NCI-H2196 (cell line): ENCODE measurements around the gene GGN.
"Not testable (repeated sequence)": the region's sequence is repeated elsewhere in the genome, so short reads cannot be mapped to it uniquely, and the experiment has no call there.

ENCODE experiments used
- DNase-seq: peaks from one replicate; lab custom pipeline; 2025; ENCODE audit not compliant: unreplicated experiment; lab: John Stamatoyannopoulos, UW

GGN gene

DNA sequence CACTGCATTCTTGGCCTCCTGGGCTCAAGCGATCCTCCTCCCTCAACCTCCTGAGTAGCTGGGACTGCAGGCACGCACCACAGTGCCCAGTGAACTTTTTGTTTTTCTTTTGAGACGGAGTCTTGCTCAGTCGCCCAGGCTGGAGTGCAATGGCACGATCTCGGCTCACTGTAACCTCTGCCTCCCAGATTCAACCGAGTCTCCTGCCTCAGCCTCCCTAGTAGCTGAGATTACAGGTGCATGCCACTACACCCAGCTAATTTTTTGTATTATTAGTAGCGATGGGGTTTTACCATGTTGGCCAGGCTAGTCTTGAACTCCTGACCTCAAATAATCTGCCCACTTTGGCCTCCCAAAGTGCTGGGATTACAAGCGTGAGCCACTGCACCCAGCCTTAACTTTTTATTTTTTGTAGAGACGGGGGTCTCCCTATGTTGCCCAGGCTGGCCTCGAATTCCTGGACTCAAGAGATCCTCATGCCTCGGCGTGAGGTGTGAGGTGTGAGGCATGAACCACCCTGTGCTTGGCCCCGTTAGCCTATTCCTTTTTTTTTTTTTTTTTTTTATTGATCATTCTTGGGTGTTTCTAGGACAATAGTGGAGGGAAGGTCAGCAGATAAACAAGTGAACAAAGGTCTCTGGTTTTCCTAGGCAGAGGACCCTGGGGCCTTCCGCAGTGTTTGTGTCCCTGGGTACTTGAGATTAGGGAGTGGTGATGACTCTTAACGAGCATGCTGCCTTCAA lies 24.7 kb downstream of the GGN start:
- not testable (repeated sequence) for DNase-seq

DNA sequence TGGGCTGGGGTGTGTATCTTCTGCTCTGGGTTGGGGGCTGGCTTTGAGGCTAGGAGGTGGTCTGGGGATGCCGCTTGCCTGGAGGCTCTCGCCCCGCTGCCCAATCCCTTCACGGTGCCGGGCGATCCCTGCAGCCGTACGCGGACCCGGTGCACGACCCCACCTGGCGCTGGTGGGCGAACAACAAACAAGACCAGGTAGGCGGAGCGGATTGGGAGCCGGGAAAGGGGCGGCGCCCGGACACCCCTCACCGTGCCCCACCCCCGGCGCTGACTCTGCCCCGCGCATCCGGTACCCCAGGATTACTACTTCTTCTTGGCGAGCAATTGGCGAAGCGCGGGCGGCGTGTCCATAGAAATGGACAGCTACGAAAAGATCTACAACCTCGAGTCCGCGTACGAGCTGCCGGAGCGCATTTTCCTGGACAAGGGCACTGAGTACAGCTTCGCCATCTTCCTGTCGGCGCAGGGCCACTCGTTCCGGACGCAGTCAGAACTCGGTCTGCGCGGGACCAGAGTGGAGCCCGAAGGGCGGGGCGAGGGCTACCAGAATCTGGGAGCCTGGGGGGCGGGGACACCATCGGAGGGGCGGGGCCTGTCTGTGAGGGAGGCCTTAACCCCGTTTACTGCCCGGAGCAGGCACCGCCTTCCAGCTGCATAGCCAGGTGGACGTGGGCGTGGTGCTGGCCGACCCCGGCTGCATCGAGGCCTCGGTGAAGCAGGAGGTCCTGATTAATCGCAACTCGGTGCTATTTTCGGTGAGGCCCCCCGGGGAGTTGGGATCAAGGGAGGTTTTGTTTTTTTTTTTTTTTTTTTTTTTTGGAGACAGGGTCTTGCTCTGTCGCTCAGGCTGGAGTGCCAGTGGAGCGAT lies 25.5 kb downstream of the GGN start:
- peak; percentile 89 for DNase-seq

DNA sequence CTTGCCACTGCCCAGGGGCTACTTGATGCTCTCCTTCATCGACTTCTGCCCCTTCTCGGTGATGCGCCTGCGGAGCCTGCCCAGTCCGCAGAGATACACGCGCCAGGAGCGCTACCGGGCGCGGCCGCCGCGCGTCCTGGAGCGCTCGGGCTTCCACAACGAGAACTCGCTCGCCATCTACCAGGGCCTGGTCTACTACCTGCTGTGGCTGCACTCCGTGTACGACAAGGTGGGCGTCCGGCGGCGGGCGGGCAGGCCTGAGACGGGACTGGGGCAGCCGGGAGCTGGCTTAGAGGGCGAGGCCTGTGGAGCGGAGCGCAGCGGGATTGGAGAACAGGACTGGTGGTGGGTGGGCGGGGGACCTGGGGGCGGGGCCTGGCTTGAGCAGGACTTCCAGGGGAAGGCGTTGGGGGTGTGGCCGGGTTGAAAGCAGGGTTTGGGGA lies 26.2 kb downstream of the GGN start:
- DNase-seq, result peak; percentile 86

DNA sequence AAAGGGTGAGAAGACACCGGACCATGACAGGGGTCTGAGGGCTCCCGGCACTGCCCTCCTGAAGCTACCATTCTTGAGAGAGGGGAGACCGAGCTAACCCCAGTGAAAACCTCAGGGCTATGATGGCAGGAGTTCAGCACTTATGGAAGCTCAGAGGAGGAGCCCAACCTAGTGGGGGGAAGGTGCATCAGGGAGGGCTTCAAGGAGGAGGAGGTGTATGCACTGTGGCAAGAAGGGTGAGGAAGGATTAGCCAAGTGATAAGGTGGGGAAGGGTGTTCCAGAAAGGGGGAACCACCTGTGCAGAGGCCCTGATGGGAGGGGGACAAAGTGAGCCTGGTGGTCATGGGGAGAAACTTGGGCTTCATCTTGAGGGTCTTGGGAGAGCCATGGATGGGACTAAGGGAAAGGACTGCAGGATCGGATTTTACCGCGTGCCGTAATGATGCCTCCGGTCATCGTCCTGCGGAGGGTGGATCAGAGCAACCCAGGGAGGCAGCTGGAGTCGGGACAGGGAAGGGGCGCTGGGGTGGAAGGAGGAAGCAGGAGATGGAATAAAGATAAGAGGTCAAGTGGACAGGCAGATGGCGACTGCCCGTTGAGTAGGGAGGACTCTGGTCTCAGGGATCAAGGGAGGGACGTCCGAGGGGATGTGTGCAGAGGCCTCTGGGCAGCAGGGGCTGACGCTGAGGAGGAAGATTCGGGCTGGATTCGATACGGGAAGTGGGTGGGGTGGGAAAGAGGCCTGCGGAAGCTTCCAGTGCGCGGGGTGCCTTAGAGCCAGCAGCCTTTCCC lies 26.8 kb downstream of the GGN start:
- DNase-seq, result no peak

DNA sequence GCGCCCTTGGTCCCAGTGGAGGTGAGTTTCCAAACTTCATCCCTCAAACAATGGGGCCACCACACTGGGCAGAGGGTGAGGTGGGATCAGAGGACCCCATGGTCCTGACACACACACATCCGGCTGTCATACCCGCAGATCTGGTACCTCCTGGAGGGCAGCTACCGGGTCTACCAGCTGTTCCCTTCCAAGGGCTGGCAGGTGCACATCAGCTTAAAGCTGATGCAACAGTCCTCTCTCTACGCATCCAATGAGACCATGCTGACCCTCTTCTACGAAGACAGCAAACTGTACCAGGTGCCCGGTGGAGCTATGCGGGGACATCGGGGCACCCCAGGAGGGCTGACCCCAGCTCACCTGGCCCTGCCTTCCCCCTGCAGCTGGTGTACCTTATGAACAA lies 27.5 kb downstream of the GGN start:
- DNase-seq, result no peak

DNA sequence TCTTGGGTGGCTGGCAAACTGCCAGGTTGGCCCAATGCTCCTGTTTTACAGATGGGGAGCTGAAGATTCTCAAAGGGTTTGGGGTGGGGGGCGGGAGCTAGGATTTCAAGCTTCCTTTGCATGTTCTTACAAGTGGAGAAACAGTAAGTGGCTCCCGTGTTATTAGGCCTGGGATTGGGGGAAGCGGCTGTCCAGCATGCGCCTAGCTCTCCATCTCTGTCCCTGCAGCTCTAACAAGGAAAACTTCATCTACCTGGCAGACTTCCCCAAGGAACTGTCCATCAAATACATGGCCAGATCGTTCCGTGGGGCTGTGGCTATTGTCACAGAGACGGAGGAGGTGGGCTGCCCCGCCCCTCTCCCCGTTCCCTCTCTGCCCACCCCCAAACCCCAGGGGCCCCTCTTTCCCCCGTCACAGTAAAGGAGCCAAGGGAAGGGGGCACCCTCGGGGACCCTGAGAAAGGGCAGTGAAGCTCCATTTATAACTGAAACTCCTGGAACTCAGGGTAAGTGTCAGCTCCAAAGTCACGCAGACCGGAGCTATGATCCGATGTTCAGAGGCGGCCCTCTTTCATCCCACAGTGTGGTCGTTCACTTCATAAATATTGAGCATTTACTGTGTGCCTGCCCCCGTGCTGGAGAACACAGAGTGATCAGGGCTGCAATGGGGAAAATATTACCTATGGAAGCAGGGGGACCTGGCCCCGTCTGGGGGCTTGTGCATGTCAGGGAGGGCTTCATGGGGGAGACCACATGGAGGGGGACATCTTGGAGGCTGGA lies 28.4 kb downstream of the GGN start:
- DNase-seq, result no peak

DNA sequence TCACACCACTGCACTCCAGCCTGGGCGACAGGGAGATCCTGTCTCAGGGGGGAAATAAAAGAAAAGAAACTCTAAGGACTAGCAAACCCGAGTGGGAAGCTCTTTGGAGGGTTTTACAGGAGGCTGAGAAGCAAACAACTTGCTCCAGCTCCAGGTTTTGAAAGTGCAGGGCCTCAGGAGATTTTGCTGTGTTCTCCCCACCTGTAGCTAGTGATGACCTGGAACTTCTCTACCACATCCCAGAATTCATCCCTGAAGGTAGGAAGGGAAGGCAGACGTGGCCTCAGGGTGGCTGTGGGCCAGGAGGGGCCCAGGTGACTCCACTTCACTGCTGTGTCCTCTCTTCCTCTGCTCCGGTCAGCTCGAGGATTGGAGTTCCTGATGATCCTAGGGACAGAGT lies 29.8 kb downstream of the GGN start:
- no peak for DNase-seq

DNA sequence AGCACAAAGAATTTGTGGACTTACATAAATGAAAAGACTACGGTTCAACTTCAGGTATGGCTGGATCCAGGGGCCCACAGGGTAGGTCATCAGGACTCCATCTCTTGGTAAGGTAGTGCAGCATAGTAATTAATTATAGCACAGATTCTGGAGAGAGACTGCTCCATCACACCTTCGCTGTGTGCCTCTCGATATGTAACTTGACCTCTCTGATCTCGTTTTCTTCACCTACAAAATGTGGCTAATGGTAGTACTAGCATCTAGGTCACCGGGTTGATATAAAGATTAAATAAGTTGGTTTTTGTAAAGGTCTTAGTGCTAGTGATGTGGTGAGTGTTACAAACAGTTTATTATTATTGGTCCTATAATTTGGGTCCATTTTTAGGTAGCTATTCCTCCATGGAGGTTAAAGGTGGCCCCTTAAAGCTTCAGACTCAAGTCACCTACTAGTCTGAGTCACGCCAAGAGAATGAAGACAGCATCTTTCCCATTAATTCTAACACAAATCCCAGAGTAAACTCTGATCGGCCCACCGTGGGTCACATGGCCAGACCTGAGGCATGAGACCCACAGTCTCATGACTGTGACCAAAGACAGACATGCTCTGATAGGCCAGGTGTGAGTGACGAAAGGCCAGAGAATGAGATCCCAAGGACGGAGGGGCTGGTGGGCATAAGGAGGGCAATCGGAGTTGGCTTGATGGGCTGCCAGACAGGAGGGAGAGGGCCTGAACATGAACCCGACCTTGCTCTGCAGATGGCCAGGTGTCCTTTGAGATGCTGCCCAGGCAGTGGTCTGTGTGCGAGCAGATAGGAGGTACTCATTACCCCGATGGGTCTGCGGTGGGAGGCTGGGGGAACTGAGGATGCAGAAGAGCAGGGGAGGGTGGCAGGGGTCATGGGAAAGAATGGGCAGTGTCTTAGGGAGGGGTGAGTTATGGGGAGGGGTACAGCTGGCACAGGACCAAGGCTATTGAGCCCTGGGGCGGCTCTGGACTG lies 31.8 kb downstream of the GGN start:
- no peak for DNase-seq

DNA sequence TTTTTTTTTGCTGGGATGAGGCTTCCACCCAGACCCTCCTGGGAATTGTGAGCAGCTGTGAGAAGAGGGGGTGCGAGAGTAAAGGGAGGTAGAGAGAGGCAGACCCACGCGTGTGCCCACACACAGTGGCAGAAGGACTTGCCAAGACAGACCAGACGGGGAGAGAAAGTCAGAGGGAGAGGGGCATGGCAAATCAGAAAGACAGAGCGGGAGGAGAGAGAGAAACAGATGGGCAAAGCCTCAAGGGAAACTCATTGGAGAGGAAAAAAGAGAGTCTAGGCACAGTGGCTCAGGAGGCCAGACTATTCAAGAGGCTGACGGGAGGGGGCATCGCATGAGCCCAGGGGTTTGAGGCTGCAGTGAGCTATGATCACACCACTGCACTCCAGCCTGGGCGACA lies 35.2 kb downstream of the GGN start:
- no peak for DNase-seq

DNA sequence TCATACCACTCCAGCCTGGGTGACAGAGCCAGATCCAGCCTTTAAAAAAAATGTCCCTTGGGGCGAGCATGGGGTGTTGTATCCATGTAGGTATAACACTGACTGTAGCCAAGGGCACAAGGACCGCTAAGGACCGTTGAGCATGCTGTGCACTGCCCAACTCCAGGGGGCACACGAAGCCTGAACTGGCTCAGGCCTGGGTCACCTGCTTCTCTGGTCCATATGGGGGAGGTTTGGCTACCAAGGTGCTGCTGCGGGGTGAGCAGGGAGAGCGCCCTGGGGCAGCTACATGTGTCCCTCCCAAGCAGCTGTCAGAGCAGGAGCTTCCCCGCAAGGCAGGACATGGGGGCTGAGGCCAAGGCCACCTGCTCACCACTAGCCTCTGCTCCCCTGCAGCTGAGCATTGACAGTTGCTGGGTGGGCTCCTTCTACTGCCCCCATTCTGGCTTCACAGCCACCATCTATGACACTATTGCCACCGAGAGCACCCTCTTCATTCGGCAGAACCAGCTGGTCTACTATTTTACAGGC lies 35.9 kb downstream of the GGN start:
- DNase-seq, result no peak

DNA sequence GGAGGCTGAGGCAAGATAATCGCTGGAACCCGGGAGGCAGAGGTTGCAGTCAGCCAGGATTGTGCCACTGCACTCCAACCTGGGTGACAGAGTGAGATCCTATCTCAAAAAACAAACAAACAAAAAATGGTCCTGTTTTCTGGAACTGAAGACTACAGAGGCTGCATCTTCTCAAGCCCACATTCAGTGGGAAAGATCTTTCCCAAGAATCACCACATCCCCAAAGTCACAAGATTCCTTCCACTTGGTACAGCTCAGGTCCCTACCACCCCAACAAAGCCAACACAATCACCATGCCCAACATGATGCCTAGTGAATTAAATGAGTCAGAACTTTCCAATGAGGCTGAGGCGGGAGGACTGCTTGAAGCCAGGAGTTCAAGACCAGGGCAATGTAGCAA lies 37.0 kb downstream of the GGN start:
- DNase-seq, result no peak

DNA sequence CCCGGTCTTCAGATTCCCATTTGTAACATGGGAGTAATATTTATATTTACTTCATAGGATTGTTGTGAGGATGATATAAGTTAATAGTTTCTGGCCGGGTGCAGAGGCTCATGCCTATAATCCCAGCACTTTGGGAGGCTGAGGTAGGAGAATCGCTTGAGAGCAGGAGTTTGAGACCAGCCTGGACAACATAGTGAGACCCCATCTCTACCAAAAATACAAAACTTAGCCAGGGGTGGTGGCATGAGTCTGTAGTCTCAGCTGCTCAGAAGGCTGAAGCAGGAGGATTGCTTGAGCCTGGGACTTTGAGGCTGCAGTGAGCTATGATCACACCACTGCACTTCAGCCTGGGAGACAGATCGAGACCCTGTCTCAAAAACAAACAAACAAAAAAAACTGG lies 41.0 kb downstream of the GGN start:
- no peak for DNase-seq

DNA sequence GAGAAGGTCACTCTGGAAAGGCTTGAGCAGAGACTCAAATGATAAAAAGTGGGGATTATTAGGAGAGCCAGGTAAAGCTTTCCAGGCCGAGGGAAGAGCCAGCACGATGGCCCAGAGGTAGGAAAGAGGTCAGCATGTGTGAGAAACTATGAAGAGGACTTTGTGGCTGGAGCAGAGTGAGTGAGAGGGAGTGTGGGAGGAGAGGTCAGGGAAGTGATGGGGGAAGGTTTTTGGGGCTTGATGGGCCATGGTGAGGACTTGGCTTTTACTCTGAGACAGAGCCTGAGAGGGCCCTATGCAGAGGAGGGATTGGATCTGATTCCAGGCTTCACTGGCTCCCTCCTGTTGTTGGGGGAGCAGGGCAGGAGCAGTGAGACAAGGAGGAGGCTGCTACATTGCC lies 46.9 kb downstream of the GGN start:
- DNase-seq, result no peak

DNA sequence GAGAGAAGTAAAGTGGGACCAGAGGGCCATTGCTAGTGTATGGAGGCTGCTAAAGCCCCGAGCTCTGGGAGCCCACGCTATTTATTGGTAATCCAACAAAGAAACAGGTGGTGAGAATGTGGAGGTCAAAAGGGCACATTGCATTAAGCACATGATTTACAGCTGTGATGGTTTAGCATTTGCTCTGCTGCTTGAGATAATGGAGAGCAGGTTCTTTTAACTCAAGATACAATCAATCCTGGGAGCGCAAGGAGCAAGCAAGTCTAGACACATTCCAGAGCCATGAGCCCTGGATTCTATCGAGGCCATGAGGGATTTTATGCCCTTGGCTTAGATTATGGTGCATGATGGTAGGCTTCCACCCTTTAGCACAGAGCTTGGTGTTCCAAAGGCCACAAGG lies 48.8 kb downstream of the GGN start:
- DNase-seq, result not testable (repeated sequence)

DNA sequence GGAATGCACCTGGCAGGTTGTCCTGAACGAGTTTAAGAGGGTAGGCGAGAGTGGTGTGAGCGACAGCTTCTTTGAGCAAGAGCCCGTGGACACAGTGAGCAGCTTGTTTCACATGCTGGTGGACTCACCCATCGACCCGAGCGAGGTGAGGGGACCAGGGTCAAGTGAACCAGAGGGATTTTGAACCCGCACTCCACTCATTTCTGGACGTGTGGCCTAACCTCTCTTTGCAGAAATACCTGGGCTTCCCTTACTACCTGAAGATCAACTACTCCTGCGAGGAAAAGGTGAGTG lies 50.5 kb downstream of the GGN start:
- no peak for DNase-seq

DNA sequence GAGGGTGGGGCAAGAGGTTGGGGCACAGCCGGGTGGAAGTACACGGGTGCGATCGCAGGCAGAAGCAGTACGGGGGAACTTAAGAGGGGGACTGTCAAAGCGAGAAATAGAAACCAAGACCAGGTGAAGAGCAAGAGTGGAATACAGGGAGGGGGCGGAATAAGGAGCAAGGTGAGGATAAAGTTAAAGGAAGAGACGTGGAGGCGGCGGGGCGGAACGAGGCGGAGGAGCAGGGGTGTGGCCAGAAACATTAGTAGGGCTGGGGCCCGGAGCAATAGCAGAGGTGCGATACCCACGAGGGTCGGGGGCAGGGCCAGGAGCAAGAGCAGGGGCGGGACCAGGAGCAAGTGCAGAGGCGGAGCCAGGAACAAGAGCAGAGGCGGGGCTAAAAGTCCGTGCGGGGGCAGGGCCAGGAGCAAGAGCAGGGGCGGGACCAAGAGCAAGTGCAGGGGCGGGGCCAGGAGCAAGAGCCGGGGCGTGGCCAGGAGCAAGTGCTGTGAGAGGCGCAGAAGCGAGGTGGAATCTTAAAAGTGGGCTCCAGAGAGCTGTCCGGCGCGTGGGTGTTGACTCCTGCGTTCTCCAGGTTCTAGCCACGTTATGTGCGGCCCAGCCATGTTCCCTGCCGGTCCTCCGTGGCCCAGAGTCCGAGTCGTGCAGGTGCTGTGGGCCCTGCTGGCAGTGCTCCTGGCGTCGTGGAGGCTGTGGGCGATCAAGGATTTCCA lies 51.0 kb downstream of the GGN start:
- DNase-seq, result peak; percentile 93

DNA sequence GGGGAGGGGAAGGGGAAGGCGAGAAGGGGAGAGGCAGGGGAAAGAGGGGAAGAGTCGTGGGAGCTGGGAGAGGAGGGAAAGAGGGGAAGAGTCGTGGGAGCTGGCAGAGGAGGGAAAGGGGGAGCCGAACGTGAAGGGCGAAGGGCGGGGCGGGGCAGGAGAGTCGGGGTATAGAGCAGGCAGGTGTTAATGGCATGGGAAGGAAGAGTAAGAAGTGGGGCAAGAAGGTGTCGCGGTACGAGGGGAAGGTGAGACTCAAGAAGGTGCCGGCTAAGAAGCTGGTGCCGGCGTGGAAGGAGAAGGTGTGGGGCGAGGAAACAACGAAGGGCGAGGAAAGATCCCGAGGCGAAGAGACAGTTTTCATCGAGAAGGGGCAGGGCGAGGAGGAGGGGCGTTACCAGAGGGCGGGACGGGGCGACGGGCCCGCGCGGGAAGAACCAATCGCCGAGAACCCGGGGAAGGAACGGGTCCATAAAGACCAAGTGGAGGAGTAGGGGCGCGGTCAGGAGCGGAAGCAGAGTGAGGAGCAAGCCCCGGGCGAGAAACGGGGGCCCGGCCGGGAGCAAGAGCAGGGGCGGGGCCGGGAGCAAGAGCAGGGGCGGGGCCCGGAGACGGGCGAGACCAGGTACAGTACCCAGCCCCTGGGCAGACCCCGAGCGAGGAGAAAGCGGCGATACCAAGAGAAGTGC lies 51.7 kb downstream of the GGN start:
- peak; percentile 92 for DNase-seq
